K562 (cell line): ENCODE measurements around the gene SPIB. TPM values are rescaled to one million over a fixed set of nuclear protein-coding genes. Genes with fewer than 3 reads are reported as not detected.

Source experiments
- CBFB ChIP-seq: sonication (generic); formaldehyde crosslinking; IDR thresholded peaks from 2 replicates; pipeline ENCODE4 v1.4.0; 2020; ENCODE audit warnings: mild to moderate bottlenecking, missing genetic modification reagents
- CC2D1A ChIP-seq: fragments of 450-650 bp; IDR thresholded peaks from 2 replicates; pipeline ENCODE4 v1.6.1; 2017; ENCODE audit warnings: mild to moderate bottlenecking
- CHD4 ChIP-seq: fragments of 200-600 bp; sonication (generic); IDR thresholded peaks from 3 replicates; pipeline ENCODE4 v1.6.1; 2012; ENCODE audit warnings: low read depth, mild to moderate bottlenecking, mixed read lengths, low read length, inconsistent platforms; ENCODE audit not compliant: insufficient read depth, insufficient replicate concordance, poor library complexity, severe bottlenecking
- ELK1 ChIP-seq: sonication (generic); formaldehyde crosslinking; IDR thresholded peaks from 2 replicates; pipeline ENCODE4 v1.8.1; 2022; ENCODE audit warnings: missing genetic modification reagents
- EWSR1 ChIP-seq: fragments of 450-650 bp; IDR thresholded peaks from 2 replicates; pipeline ENCODE4 v1.6.1; 2018; ENCODE audit warnings: borderline replicate concordance, mild to moderate bottlenecking, low read depth, moderate library complexity; ENCODE audit not compliant: partially characterized antibody
- GABPB1 ChIP-seq: sonication (generic); formaldehyde crosslinking; IDR thresholded peaks from 2 replicates; pipeline ENCODE4 v1.8.0; 2022; ENCODE audit warnings: mild to moderate bottlenecking, missing genetic modification reagents
- KHSRP ChIP-seq: fragments of 450-650 bp; IDR thresholded peaks from 2 replicates; pipeline ENCODE4 v1.6.1; 2017
- MCM3 ChIP-seq: fragments of 450-650 bp; IDR thresholded peaks from 2 replicates; pipeline ENCODE4 v1.6.1; 2016
- MIER1 ChIP-seq: fragments of 450-650 bp; IDR thresholded peaks from 2 replicates; pipeline ENCODE4 v1.6.1; 2016; ENCODE audit warnings: antibody characterized with exemption, mild to moderate bottlenecking, low read depth
- NUFIP1 ChIP-seq: fragments of 450-650 bp; IDR thresholded peaks from 2 replicates; pipeline ENCODE4 v1.6.1; 2018; ENCODE audit not compliant: partially characterized antibody
- PHB2 ChIP-seq: fragments of 450-650 bp; IDR thresholded peaks from 2 replicates; pipeline ENCODE4 v1.6.1; 2017; ENCODE audit warnings: low read depth
- PHF21A ChIP-seq: fragments of 450-650 bp; IDR thresholded peaks from 2 replicates; pipeline ENCODE4 v1.6.1; 2017; ENCODE audit warnings: low read depth, borderline replicate concordance
- POLR2AphosphoS2 ChIP-seq: IDR thresholded peaks from 2 replicates; pipeline ENCODE4 v1.6.1; 2012; ENCODE audit warnings: low read length, improper control_type of control experiment
- POLR2B ChIP-seq: fragments of 450-650 bp; IDR thresholded peaks from 2 replicates; pipeline ENCODE4 v1.6.1; 2018; ENCODE audit warnings: low read depth; ENCODE audit not compliant: partially characterized antibody
- RBM22 ChIP-seq: fragments of 200-400 bp; formaldehyde crosslinking; IDR thresholded peaks from 2 replicates; pipeline ENCODE4 v1.6.1; 2018; ENCODE audit warnings: low read length, low read depth; ENCODE audit not compliant: poor library complexity, severe bottlenecking
- SNAPC5 ChIP-seq: fragments of 250-450 bp; sonication (Bioruptor Pico); IDR thresholded peaks from 2 replicates; pipeline ENCODE4 v1.8.0; 2021; ENCODE audit warnings: moderate library complexity, mild to moderate bottlenecking, inconsistent platforms
- TEAD1 ChIP-seq, 2 experiments: fragments of 450-650 bp in 1 of 2; sonication (generic) in 1 of 2; formaldehyde crosslinking; IDR thresholded peaks; 2 replicates each; pipeline versions ENCODE4 v1.4.0 to v1.8.0; 2020 to 2022; ENCODE audit warnings: mild to moderate bottlenecking in 2 of 2, missing genetic modification reagents in 1 of 2
- TFAM ChIP-seq: fragments of 250-450 bp; sonication (Bioruptor Pico); conservative IDR thresholded peaks from 2 replicates; pipeline ENCODE4 v1.5.0; 2021; ENCODE audit warnings: mild to moderate bottlenecking, moderate library complexity
- U2AF1 ChIP-seq: fragments of 200-400 bp; formaldehyde crosslinking; optimal IDR thresholded peaks from 2 replicates; pipeline ENCODE3; 2017; ENCODE audit warnings: mild to moderate bottlenecking, low read depth, low read length, moderate library complexity
- WHSC1 ChIP-seq: IDR thresholded peaks from one replicate; pipeline ENCODE4 v1.6.1; 2012; ENCODE audit warnings: low read length, control low read depth, inconsistent platforms
- XRCC5 ChIP-seq: fragments of 200-400 bp; formaldehyde crosslinking; IDR thresholded peaks from 2 replicates; pipeline ENCODE4 v1.6.1; 2017; ENCODE audit warnings: low read depth, mild to moderate bottlenecking, low read length
- ZNF174 ChIP-seq: fragments of 250-450 bp; sonication (Bioruptor Pico); IDR thresholded peaks from 2 replicates; pipeline ENCODE4 v1.4.0; 2020; ENCODE audit warnings: mild to moderate bottlenecking
- ZNF3 ChIP-seq: fragments of 250-450 bp; sonication (Bioruptor Pico); IDR thresholded peaks from 2 replicates; pipeline ENCODE4 v1.5.0; 2021; ENCODE audit warnings: mild to moderate bottlenecking, moderate library complexity
- ZNF507 ChIP-seq: conservative IDR thresholded peaks from 2 replicates; pipeline ENCODE4 v1.6.1; 2017; ENCODE audit warnings: missing genetic modification characterization, missing compliant biosample characterization
- ZNF717 ChIP-seq: fragments of 250-450 bp; sonication (Bioruptor Pico); IDR thresholded peaks from 2 replicates; pipeline ENCODE4 v1.5.0; 2021
- ZSCAN32 ChIP-seq: fragments of 450-650 bp; formaldehyde crosslinking; IDR thresholded peaks from 2 replicates; pipeline ENCODE4 v1.4.0; 2020; ENCODE audit warnings: mild to moderate bottlenecking, moderate library complexity
- polyA plus RNA-seq, 8 experiments: library from polyadenylated mRNA; depleted of rRNA in 4 of 8; stranded (reverse) in 5 of 8; unstranded in 3 of 8; fragments of >200 nt; fragmentation: Nextera tagmentation in 2 of 8; fragmentation: Illumina TruSeq in 1 of 8; extraction: Ambion mirVana in 2 of 8; extraction: Trizol in 1 of 8; gene quantifications; 2 replicates each; pipeline versions ENCODE4 v1.2.1 to v1.2.3, GENCODE V29; 2011 to 2014; ENCODE audit warnings: inconsistent platforms in 1 of 8, missing spikeins in 1 of 8
- total RNA-seq, 7 experiments: library from RNA; depleted of rRNA in 6 of 7; stranded (reverse); fragments of >200 nt in 6 of 7; fragmentation: Illumina TruSeq in 2 of 7; extraction: Trizol in 2 of 7; gene quantifications; 2 replicates each; pipeline versions ENCODE4 v1.2.1 to v1.2.3, GENCODE V29; 2011 to 2021; ENCODE audit warnings: low replicate concordance in 1 of 7
- TF ChIP-seq, protein P1 (sequence below): fragments of 450-650 bp; IDR thresholded peaks from 2 replicates; pipeline ENCODE4 v1.6.1; 2016; ENCODE audit warnings: missing biosample characterization, missing genetic modification characterization
- TF ChIP-seq, protein P2 (sequence below): fragments of 250-450 bp; sonication (Bioruptor Pico); IDR thresholded peaks from 2 replicates; pipeline ENCODE4 v1.8.0; 2021; ENCODE audit warnings: borderline replicate concordance, mild to moderate bottlenecking, moderate library complexity; ENCODE audit not compliant: poor library complexity, severe bottlenecking

The SPIB gene
- total and polyA plus RNA-seq, 9 of the 15 experiments (the other 6 are each of a cell fraction or from before 2014, with no cell fraction given), result 0.06 to 1.0 (median 0.43) TPM; not detected in 1

- TF ChIP-seq, protein P1, sequence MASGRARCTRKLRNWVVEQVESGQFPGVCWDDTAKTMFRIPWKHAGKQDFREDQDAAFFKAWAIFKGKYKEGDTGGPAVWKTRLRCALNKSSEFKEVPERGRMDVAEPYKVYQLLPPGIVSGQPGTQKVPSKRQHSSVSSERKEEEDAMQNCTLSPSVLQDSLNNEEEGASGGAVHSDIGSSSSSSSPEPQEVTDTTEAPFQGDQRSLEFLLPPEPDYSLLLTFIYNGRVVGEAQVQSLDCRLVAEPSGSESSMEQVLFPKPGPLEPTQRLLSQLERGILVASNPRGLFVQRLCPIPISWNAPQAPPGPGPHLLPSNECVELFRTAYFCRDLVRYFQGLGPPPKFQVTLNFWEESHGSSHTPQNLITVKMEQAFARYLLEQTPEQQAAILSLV (tag), result no peak
- TF ChIP-seq U2AF1 (no peak), EWSR1 (no peak), MCM3 (no peak), TEAD1 (CRISPR knock-in tag; IDR thresholded peaks at IDR 0.05) (peak; percentile 4 to 81; a peak in 2 of 4 replicates), WHSC1 (no peak), TFAM (CRISPR knock-in tag) (no peak), POLR2B (peak; percentile 86), ZSCAN32 (CRISPR knock-in tag) (peak; percentile 79), XRCC5 (no peak), ZNF174 (CRISPR knock-in tag) (no peak), ZNF717 (CRISPR knock-in tag) (peak; percentile 90; the same call in 1 of the 2 replicates), ZNF507 (tag) (no peak), RBM22 (peak; percentile 58), PHB2 (no peak), SNAPC5 (CRISPR knock-in tag) (no peak), CBFB (CRISPR knock-in tag) (no peak), GABPB1 (peak; percentile 78), MIER1 (no peak), CC2D1A (no peak), ELK1 (no peak), CHD4 (no peak), POLR2AphosphoS2 (peak; percentile 99), KHSRP (no peak), PHF21A (no peak), NUFIP1 (no peak), ZNF3 (CRISPR knock-in tag) (peak; percentile 71; the same call in 1 of the 2 replicates)
- TF ChIP-seq, protein P2, sequence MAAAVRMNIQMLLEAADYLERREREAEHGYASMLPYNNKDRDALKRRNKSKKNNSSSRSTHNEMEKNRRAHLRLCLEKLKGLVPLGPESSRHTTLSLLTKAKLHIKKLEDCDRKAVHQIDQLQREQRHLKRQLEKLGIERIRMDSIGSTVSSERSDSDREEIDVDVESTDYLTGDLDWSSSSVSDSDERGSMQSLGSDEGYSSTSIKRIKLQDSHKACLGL (CRISPR knock-in tag), result no peak
Observed at GRCh38 chr19:50383852-50384684, 34.7 kb upstream of the SPIB start, which contains the start of gene POLD1 (continued).
